SK-N-SH treated with all-trans-retinoic acid at 6 μM for 48 hours (cell line): Measurements from ENCODE around the gene KLK4.

ENCODE experiments used
- ATAC-seq: fragments of 200-7000 bp; cut with Tn5 transposase; 3 replicates; pipeline ENCODE4 v1.9.1; 2020; ENCODE audit warnings: mild to moderate bottlenecking, moderate library complexity
- ARNTL ChIP-seq: fragments of 450-650 bp; formaldehyde crosslinking; IDR thresholded peaks from 2 replicates; pipeline ENCODE4 v1.5.0; 2020; ENCODE audit warnings: low read depth, mild to moderate bottlenecking, moderate library complexity, borderline replicate concordance
- BACH2 ChIP-seq: fragments of 250-450 bp; sonication (Bioruptor Pico); IDR thresholded peaks from 2 replicates; pipeline ENCODE4 v1.9.0; 2021; ENCODE audit warnings: mild to moderate bottlenecking, borderline replicate concordance
- CSDC2 ChIP-seq: fragments of 250-450 bp; sonication (Bioruptor Pico); IDR thresholded peaks from 2 replicates; pipeline ENCODE4 v1.5.0; 2020; ENCODE audit warnings: mild to moderate bottlenecking, moderate library complexity
- ISL1 ChIP-seq: fragments of 250-450 bp; sonication (Bioruptor Pico); IDR thresholded peaks from 2 replicates; pipeline ENCODE4 v2.1.2; 2022; ENCODE audit warnings: mild to moderate bottlenecking, moderate library complexity
- OSR1 ChIP-seq: fragments of 250-450 bp; sonication (Bioruptor Pico); IDR thresholded peaks from 2 replicates; pipeline ENCODE4 v1.8.0; 2022; ENCODE audit warnings: moderate library complexity, mild to moderate bottlenecking, inconsistent platforms
- POU6F1 ChIP-seq: fragments of 250-450 bp; sonication (Bioruptor Pico); IDR thresholded peaks from 2 replicates; pipeline ENCODE4 v1.8.0; 2021; ENCODE audit warnings: low read depth, mild to moderate bottlenecking, moderate library complexity, borderline replicate concordance
- PPARA ChIP-seq: fragments of 250-450 bp; sonication (Bioruptor Pico); IDR thresholded peaks from 2 replicates; pipeline ENCODE4 v1.5.0; 2020; ENCODE audit warnings: mild to moderate bottlenecking, borderline replicate concordance
- SNAI2 ChIP-seq: fragments of 250-450 bp; sonication (Bioruptor Pico); IDR thresholded peaks from 2 replicates; pipeline ENCODE4 v1.5.0; 2020; ENCODE audit warnings: mild to moderate bottlenecking, moderate library complexity
- TCF4 ChIP-seq: fragments of 250-450 bp; sonication (Bioruptor Pico); IDR thresholded peaks from 2 replicates; pipeline ENCODE4 v1.8.0; 2021; ENCODE audit warnings: mild to moderate bottlenecking, moderate library complexity, borderline replicate concordance
- TOX ChIP-seq: fragments of 250-450 bp; sonication (Bioruptor Pico); IDR thresholded peaks from 2 replicates; pipeline ENCODE4 v1.8.0; 2021; ENCODE audit warnings: mild to moderate bottlenecking, moderate library complexity, borderline replicate concordance
- TSHZ2 ChIP-seq: fragments of 250-450 bp; sonication (Bioruptor Pico); IDR thresholded peaks from 2 replicates; pipeline ENCODE4 v1.5.0; 2020; ENCODE audit warnings: mild to moderate bottlenecking, moderate library complexity
- ZC3H10 ChIP-seq: fragments of 250-450 bp; sonication (Bioruptor Pico); IDR thresholded peaks from 2 replicates; pipeline ENCODE4 v1.5.1; 2021; ENCODE audit warnings: mild to moderate bottlenecking, moderate library complexity
- ZFP3 ChIP-seq: fragments of 250-450 bp; sonication (Bioruptor Pico); IDR thresholded peaks from 2 replicates; pipeline ENCODE4 v1.5.0; 2020; ENCODE audit warnings: mild to moderate bottlenecking, moderate library complexity
- ZFP30 ChIP-seq: fragments of 450-650 bp; formaldehyde crosslinking; IDR thresholded peaks from 2 replicates; pipeline ENCODE4 v1.5.0; 2022; ENCODE audit warnings: mild to moderate bottlenecking, moderate library complexity
- ZNF565 ChIP-seq: fragments of 450-650 bp; formaldehyde crosslinking; conservative IDR thresholded peaks from 2 replicates; pipeline ENCODE4 v1.5.0; 2020; ENCODE audit warnings: low read depth, mild to moderate bottlenecking, moderate library complexity
- TF ChIP-seq, protein P1 (sequence below): fragments of 250-450 bp; sonication (Bioruptor Pico); IDR thresholded peaks from 2 replicates; pipeline ENCODE4 v1.5.1; 2021; ENCODE audit warnings: mild to moderate bottlenecking, moderate library complexity
- TF ChIP-seq, protein P2 (sequence below): fragments of 250-450 bp; sonication (Bioruptor Pico); IDR thresholded peaks from 2 replicates; pipeline ENCODE4 v1.5.1; 2020; ENCODE audit warnings: low read depth, mild to moderate bottlenecking, moderate library complexity
- TF ChIP-seq, protein P3 (sequence below): fragments of 250-450 bp; sonication (Bioruptor Pico); IDR thresholded peaks from 2 replicates; pipeline ENCODE4 v1.8.0; 2020; ENCODE audit warnings: mild to moderate bottlenecking, moderate library complexity, borderline replicate concordance

The KLK4 gene

DNA sequence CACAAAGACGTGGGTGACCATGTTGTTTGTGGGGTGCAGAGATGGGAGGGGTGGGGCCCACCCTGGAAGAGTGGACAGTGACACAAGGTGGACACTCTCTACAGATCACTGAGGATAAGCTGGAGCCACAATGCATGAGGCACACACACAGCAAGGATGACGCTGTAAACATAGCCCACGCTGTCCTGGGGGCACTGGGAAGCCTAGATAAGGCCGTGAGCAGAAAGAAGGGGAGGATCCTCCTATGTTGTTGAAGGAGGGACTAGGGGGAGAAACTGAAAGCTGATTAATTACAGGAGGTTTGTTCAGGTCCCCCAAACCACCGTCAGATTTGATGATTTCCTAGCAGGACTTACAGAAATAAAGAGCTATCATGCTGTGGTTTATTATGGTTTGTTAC is 32.3 kb downstream of the KLK4 start (continued):
- TF ChIP-seq POU6F1 (CRISPR knock-in tag) = no peak
- TF ChIP-seq ZFP30 (CRISPR knock-in tag) = no peak
- TF ChIP-seq CSDC2 (CRISPR knock-in tag) = no peak

DNA sequence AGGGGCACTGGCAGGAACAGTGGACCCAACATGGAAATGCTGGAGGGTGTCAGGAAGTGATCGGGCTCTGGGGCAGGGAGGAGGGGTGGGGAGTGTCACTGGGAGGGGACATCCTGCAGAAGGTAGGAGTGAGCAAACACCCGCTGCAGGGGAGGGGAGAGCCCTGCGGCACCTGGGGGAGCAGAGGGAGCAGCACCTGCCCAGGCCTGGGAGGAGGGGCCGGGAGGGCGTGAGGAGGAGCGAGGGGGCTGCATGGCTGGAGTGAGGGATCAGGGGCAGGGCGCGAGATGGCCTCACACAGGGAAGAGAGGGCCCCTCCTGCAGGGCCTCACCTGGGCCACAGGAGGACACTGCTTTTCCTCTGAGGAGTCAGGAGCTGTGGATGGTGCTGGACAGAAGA is 33.9 kb downstream of the KLK4 start:
- no peak for ATAC-seq

DNA sequence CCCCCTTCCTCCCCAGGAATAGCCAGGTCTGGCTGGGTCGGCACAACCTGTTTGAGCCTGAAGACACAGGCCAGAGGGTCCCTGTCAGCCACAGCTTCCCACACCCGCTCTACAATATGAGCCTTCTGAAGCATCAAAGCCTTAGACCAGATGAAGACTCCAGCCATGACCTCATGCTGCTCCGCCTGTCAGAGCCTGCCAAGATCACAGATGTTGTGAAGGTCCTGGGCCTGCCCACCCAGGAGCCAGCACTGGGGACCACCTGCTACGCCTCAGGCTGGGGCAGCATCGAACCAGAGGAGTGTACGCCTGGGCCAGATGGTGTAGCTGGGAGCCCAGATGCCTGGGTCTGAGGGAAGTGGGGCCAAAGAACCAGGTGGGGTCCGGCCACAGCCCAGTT is 34.7 kb downstream of the KLK4 start:
- TF ChIP-seq ZC3H10 (CRISPR knock-in tag) (no peak), TCF4 (CRISPR knock-in tag) (no peak), BACH2 (no peak), ZNF565 (CRISPR knock-in tag) (no peak), SNAI2 (CRISPR knock-in tag) (no peak), POU6F1 (CRISPR knock-in tag) (no peak)
- TF ChIP-seq, protein P1, sequence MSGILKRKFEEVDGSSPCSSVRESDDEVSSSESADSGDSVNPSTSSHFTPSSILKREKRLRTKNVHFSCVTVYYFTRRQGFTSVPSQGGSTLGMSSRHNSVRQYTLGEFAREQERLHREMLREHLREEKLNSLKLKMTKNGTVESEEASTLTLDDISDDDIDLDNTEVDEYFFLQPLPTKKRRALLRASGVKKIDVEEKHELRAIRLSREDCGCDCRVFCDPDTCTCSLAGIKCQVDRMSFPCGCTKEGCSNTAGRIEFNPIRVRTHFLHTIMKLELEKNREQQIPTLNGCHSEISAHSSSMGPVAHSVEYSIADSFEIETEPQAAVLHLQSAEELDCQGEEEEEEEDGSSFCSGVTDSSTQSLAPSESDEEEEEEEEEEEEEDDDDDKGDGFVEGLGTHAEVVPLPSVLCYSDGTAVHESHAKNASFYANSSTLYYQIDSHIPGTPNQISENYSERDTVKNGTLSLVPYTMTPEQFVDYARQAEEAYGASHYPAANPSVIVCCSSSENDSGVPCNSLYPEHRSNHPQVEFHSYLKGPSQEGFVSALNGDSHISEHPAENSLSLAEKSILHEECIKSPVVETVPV (CRISPR knock-in tag) = no peak
- ATAC-seq = no peak

More for the DNA sequence above, 33.9 kb downstream of the KLK4 start:
- TF ChIP-seq ZC3H10 (CRISPR knock-in tag) (no peak), ZFP3 (no peak), ZNF565 (CRISPR knock-in tag) (no peak), BACH2 (no peak), TOX (CRISPR knock-in tag) (no peak)
- TF ChIP-seq, protein P2, sequence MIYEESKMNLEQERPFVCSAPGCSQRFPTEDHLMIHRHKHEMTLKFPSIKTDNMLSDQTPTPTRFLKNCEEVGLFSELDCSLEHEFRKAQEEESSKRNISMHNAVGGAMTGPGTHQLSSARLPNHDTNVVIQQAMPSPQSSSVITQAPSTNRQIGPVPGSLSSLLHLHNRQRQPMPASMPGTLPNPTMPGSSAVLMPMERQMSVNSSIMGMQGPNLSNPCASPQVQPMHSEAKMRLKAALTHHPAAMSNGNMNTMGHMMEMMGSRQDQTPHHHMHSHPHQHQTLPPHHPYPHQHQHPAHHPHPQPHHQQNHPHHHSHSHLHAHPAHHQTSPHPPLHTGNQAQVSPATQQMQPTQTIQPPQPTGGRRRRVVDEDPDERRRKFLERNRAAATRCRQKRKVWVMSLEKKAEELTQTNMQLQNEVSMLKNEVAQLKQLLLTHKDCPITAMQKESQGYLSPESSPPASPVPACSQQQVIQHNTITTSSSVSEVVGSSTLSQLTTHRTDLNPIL (CRISPR knock-in tag) = no peak

DNA sequence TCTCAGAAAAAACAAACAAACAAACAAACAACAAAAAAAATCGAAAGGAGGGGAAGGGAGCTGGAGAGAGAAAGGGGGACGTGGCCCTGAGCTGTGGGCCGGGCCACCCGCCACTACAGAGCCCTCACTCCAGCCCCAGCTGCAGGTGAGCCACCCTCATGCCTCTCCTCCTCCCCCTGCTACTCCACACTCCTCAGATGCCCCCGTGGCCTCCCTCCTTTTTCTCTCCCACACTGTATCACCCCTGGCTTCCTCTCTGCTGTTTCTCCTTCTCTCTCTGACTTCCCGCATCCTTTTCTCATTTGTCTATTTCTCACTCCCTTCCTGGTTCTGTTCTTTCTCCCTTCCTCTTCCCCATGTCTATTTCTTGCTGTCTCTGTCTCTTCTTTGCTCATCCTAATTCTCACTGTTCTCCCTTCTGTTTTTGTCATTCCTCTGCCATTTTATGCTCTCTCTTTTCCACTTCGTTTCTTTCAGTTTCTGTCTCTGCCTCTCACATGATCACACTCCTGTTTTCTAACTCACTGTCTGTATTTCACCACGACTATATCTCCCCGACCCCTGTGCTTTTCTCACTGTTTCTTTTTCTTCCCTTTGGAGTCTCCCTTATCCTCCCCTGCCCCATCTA is 35.3 kb downstream of the KLK4 start:
- TF ChIP-seq ZC3H10 (CRISPR knock-in tag) (no peak), POU6F1 (CRISPR knock-in tag) (no peak), ZFP3 (no peak), TOX (CRISPR knock-in tag) (no peak), OSR1 (CRISPR knock-in tag) (no peak)
- TF ChIP-seq, protein P2 (CRISPR knock-in tag) = no peak
- ATAC-seq = no peak

- ATAC-seq = no peak
- TF ChIP-seq ZFP3 (no peak), ARNTL (CRISPR knock-in tag) (no peak), TSHZ2 (no peak), ZNF565 (CRISPR knock-in tag) (no peak), ISL1 (no peak), PPARA (no peak)
- TF ChIP-seq, protein P3, sequence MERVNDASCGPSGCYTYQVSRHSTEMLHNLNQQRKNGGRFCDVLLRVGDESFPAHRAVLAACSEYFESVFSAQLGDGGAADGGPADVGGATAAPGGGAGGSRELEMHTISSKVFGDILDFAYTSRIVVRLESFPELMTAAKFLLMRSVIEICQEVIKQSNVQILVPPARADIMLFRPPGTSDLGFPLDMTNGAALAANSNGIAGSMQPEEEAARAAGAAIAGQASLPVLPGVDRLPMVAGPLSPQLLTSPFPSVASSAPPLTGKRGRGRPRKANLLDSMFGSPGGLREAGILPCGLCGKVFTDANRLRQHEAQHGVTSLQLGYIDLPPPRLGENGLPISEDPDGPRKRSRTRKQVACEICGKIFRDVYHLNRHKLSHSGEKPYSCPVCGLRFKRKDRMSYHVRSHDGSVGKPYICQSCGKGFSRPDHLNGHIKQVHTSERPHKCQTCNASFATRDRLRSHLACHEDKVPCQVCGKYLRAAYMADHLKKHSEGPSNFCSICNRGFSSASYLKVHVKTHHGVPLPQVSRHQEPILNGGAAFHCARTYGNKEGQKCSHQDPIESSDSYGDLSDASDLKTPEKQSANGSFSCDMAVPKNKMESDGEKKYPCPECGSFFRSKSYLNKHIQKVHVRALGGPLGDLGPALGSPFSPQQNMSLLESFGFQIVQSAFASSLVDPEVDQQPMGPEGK (CRISPR knock-in tag) = no peak
These were observed 37.0 kb downstream of the KLK4 start for GRCh38 chr19:50874211-50874610.
